ACC112 (cell line): ENCODE measurements around the gene PPP1R12B.
"Not testable (repeated sequence)": the region's sequence is repeated elsewhere in the genome, so short reads cannot be mapped to it uniquely, and the experiment has no call there.

Experiments used
- H2AFZ ChIP-seq: fragments of 200-600 bp; sonication (generic); one replicate; pipeline ENCODE4 v1.6.0; 2017; ENCODE audit warnings: antibody characterized with exemption, low read length; ENCODE audit not compliant: unreplicated experiment
- H3K27ac ChIP-seq: fragments of 200-600 bp; sonication (generic); 2 replicates; pipeline ENCODE4 v1.5.1; 2014; ENCODE audit warnings: low read depth, mild to moderate bottlenecking, antibody characterized with exemption, low read length, moderate library complexity
- H3K27me3 ChIP-seq: fragments of 200-600 bp; sonication (generic); 2 replicates; pipeline ENCODE4 v1.6.1; 2014; ENCODE audit warnings: mild to moderate bottlenecking, antibody characterized with exemption, low read length, moderate library complexity, mixed read lengths; ENCODE audit not compliant: insufficient read depth
- H3K36me3 ChIP-seq: fragments of 200-600 bp; sonication (generic); 2 replicates; pipeline ENCODE4 v1.6.1; 2016; ENCODE audit warnings: mild to moderate bottlenecking, antibody characterized with exemption, low read length, moderate library complexity, mixed read lengths; ENCODE audit not compliant: insufficient read depth
- H3K4me1 ChIP-seq: fragments of 200-600 bp; sonication (generic); one replicate; pipeline ENCODE4 v1.6.1; 2016; ENCODE audit warnings: low read length, mixed read lengths; ENCODE audit not compliant: insufficient read depth, unreplicated experiment, control insufficient read depth
- H3K4me3 ChIP-seq: fragments of 200-600 bp; sonication (generic); 2 replicates; pipeline ENCODE4 v1.5.1; 2014; ENCODE audit warnings: mild to moderate bottlenecking, low read depth, low read length
- H3K79me2 ChIP-seq: fragments of 200-600 bp; sonication (generic); one replicate; pipeline ENCODE4 v1.6.0; 2016; ENCODE audit warnings: low read length; ENCODE audit not compliant: control insufficient read depth, unreplicated experiment, insufficient read depth

The PPP1R12B gene

GRCh38 chr1:202351725-202352124, 3.2 kb downstream of the PPP1R12B start:
- Histone ChIP-seq H3K4me1 (peaks cover 21% of the 10 kb centered on the region), H2AFZ (no peak overlapping the region), H3K27ac (no peak overlapping the region), H3K27me3 (no peaks in the 10 kb centered on the region), H3K4me3 (no peak overlapping the region), H3K36me3 (no peaks in the 10 kb centered on the region), H3K79me2 (peaks cover 35% of the 10 kb centered on the region)

- H3K36me3 ChIP-seq, H3K27ac ChIP-seq, H3K27me3 ChIP-seq, H2AFZ ChIP-seq, H3K4me3 ChIP-seq: not testable (repeated sequence)
- peaks cover 21% of the 10 kb centered on the region for H3K4me1 ChIP-seq
- peaks cover 35% of the 10 kb centered on the region for H3K79me2 ChIP-seq
These were observed 4.2 kb downstream of the PPP1R12B start for GRCh38 chr1:202352583-202353197.

GRCh38 chr1:202355944-202356553, 7.5 kb downstream of the PPP1R12B start:
- no peaks in the 10 kb centered on the region for H3K27me3 ChIP-seq
- peaks cover 20% of the 10 kb centered on the region for H3K79me2 ChIP-seq
- H3K4me3 ChIP-seq, result no peak overlapping the region
- no peaks in the 10 kb centered on the region for H3K36me3 ChIP-seq
- no peak overlapping the region for H2AFZ ChIP-seq
- peaks cover 10% of the 10 kb centered on the region for H3K4me1 ChIP-seq
- H3K27ac ChIP-seq, result no peak overlapping the region

- Histone ChIP-seq H3K4me3 (no peak overlapping the region), H2AFZ (no peak overlapping the region), H3K79me2 (peaks cover 16% of the 10 kb centered on the region), H3K36me3 (no peaks in the 10 kb centered on the region), H3K27ac (no peak overlapping the region), H3K27me3 (no peaks in the 10 kb centered on the region), H3K4me1 (peaks cover 5% of the 10 kb centered on the region)
These were observed 9.0 kb downstream of the PPP1R12B start for GRCh38 chr1:202357506-202357905.

- Histone ChIP-seq H3K27me3 (no peaks in the 10 kb centered on the region), H2AFZ (no peak overlapping the region), H3K36me3 (no peaks in the 10 kb centered on the region), H3K4me3 (no peak overlapping the region), H3K79me2 (peaks cover 9% of the 10 kb centered on the region), H3K4me1 (no peaks in the 10 kb centered on the region), H3K27ac (no peak overlapping the region)
These were observed 12.7 kb downstream of the PPP1R12B start for GRCh38 chr1:202361224-202361623.

- Histone ChIP-seq H3K4me1 (no peaks in the 10 kb centered on the region), H3K4me3 (no peak overlapping the region), H3K27ac (no peak overlapping the region), H3K79me2 (peaks cover 9% of the 10 kb centered on the region), H2AFZ (no peak overlapping the region), H3K27me3 (no peaks in the 10 kb centered on the region), H3K36me3 (no peaks in the 10 kb centered on the region)
These were observed 13.2 kb downstream of the PPP1R12B start for GRCh38 chr1:202361701-202362100.

GRCh38 chr1:202362212-202362611, 13.7 kb downstream of the PPP1R12B start:
- Histone ChIP-seq H3K27ac (no peak overlapping the region), H3K36me3 (no peaks in the 10 kb centered on the region), H2AFZ (no peak overlapping the region), H3K27me3 (no peaks in the 10 kb centered on the region), H3K4me3 (no peak overlapping the region), H3K4me1 (no peaks in the 10 kb centered on the region), H3K79me2 (peaks cover 9% of the 10 kb centered on the region)

GRCh38 chr1:202365092-202365815, 16.8 kb downstream of the PPP1R12B start:
- Histone ChIP-seq H2AFZ (no peak overlapping the region), H3K27ac (no peak overlapping the region), H3K79me2 (peaks cover 9% of the 10 kb centered on the region), H3K4me1 (no peaks in the 10 kb centered on the region), H3K27me3 (no peaks in the 10 kb centered on the region), H3K36me3 (no peaks in the 10 kb centered on the region), H3K4me3 (no peak overlapping the region)

GRCh38 chr1:202367271-202367670, 18.8 kb downstream of the PPP1R12B start:
- no peaks in the 10 kb centered on the region for H3K27me3 ChIP-seq
- H2AFZ ChIP-seq, result no peak overlapping the region
- H3K79me2 ChIP-seq, result no peaks in the 10 kb centered on the region
- no peaks in the 10 kb centered on the region for H3K4me1 ChIP-seq
- H3K4me3 ChIP-seq, result no peak overlapping the region
- no peak overlapping the region for H3K27ac ChIP-seq
- no peaks in the 10 kb centered on the region for H3K36me3 ChIP-seq

GRCh38 chr1:202370906-202371305, 22.4 kb downstream of the PPP1R12B start:
- not testable (repeated sequence) for H3K4me1 ChIP-seq, H3K27me3 ChIP-seq, H3K4me3 ChIP-seq, H3K79me2 ChIP-seq, H3K27ac ChIP-seq, H3K36me3 ChIP-seq, H2AFZ ChIP-seq

- H3K27ac ChIP-seq, result no peak overlapping the region
- no peaks in the 10 kb centered on the region for H3K36me3 ChIP-seq
- no peak overlapping the region for H3K4me3 ChIP-seq
- peaks cover 7% of the 10 kb centered on the region for H3K79me2 ChIP-seq
- no peak overlapping the region for H2AFZ ChIP-seq
- no peaks in the 10 kb centered on the region for H3K4me1 ChIP-seq
- no peaks in the 10 kb centered on the region for H3K27me3 ChIP-seq
These were observed 25.6 kb downstream of the PPP1R12B start for GRCh38 chr1:202374099-202374498.
